Small intestine (tissue), 7 donors: Measurements from ENCODE around the gene ITFG2. TPM values are rescaled to one million over a fixed set of nuclear protein-coding genes. Genes with fewer than 3 reads are reported as not detected.

Experiments
- DNase-seq, 2 donors: peaks; one replicate each; pipeline versions ENCODE4 v3.0.0 to v3.0.0-alpha.2; 2013
- FAIRE-seq: peaks from 2 replicates; lab custom pipeline; 2012; peaks lifted over from hg19 to GRCh38; lab: Jason Lieb, UNC
- H3K27ac ChIP-seq, 3 donors: one replicate each; pipeline ENCODE4 v1.5.1; 2013; ENCODE audit warnings: low read length in 2 of 3, mild to moderate bottlenecking in 2 of 3, control low read depth in 1 of 3, inconsistent platforms in 1 of 3, low read depth in 1 of 3, moderate library complexity in 1 of 3
- H3K27me3 ChIP-seq, 3 donors: one replicate each; pipeline ENCODE4 v1.6.1; 2013; ENCODE audit warnings: low read length in 3 of 3, inconsistent platforms in 1 of 3; ENCODE audit not compliant: control insufficient read depth in 3 of 3, insufficient read depth in 3 of 3
- H3K36me3 ChIP-seq, 3 donors: one replicate each; pipeline ENCODE4 v1.6.1; 2013; ENCODE audit warnings: low read length in 3 of 3, inconsistent platforms in 1 of 3, low read depth in 1 of 3, mild to moderate bottlenecking in 1 of 3, moderate library complexity in 1 of 3; ENCODE audit not compliant: control insufficient read depth in 3 of 3, insufficient read depth in 2 of 3
- H3K4me1 ChIP-seq, 3 donors: one replicate each; pipeline ENCODE4 v1.6.1; 2013; ENCODE audit warnings: low read length in 2 of 3, inconsistent platforms in 1 of 3, low read depth in 1 of 3, mild to moderate bottlenecking in 1 of 3, moderate library complexity in 1 of 3; ENCODE audit not compliant: control insufficient read depth in 3 of 3, insufficient read depth in 2 of 3
- H3K4me3 ChIP-seq, 3 donors: one replicate each; pipeline ENCODE4 v1.5.1; 2013; ENCODE audit warnings: low read length in 3 of 3, control low read depth in 1 of 3, inconsistent platforms in 1 of 3, low read depth in 1 of 3, mild to moderate bottlenecking in 1 of 3, moderate library complexity in 1 of 3
- H3K9me3 ChIP-seq, 2 donors: one replicate each; pipeline ENCODE4 v1.6.1; 2013; ENCODE audit warnings: low read depth in 1 of 2, low read length in 1 of 2; ENCODE audit not compliant: control insufficient read depth in 2 of 2, insufficient read depth in 1 of 2
- WGBS, 3 donors: extraction: QIAGEN DNeasy Blood & Tissue Kit; methylation state at CpG; one replicate each; pipeline ENCODE4 v1.1.7; 2013; 5-methylcytosine and 5-hydroxymethylcytosine counted together
- polyA plus RNA-seq, 4 donors: library from polyadenylated mRNA; stranded (reverse) in 3 of 4; unstranded in 1 of 4; fragments of 200-250 nt in 3 of 4; fragments of 120-200 nt in 1 of 4; gene quantifications; one replicate each; pipeline versions ENCODE4 v1.2.1 to v1.2.3, GENCODE V29; 2013
- donor health status: healthy with polysubstance abuse.
- donor health status: control.
- donor health status: control.
- donor health status: Bipolar disorder and iron deficiency.
- donor health status: healthy.

The ITFG2 gene
- polyA plus RNA-seq, 4 donors, result 17.0 to 45.9 (median 22.3) TPM

- Histone ChIP-seq H3K4me1 (no peaks in the 10 kb centered on the region), H3K4me3 (no peak overlapping the region), H3K27ac (no peak overlapping the region), H3K36me3 (peaks cover 10 to 47% (median 14%) of the 10 kb centered on the region in 3 donors), H3K9me3 (no peaks in the 10 kb centered on the region), H3K27me3 (no peaks in the 10 kb centered on the region)
- 88 to 92% (median 91%) methylated on average over 6 of the region's 6 CpGs for WGBS, 3 donors
- no peak for DNase-seq
- no peak for FAIRE-seq
Measured at GRCh38 chr12:2829275-2829674, 16.8 kb downstream of the ITFG2 start.

- DNase-seq (no peak), FAIRE-seq (no peak)
- Histone ChIP-seq H3K9me3 (no peaks in the 10 kb centered on the region), H3K27me3 (no peaks in the 10 kb centered on the region), H3K27ac (no peak overlapping the region), H3K4me3 (no peak overlapping the region), H3K36me3 (peaks cover 7 to 21% (median 7%) of the 10 kb centered on the region in 3 donors), H3K4me1 (peaks cover 0 to 5% (median 0%) of the 10 kb centered on the region in 3 donors)
- 76 to 86% (median 77%) methylated on average over 6 of the region's 6 CpGs for WGBS, 3 donors
Measured at GRCh38 chr12:2832550-2833127, 20.2 kb downstream of the ITFG2 start.

DNA sequence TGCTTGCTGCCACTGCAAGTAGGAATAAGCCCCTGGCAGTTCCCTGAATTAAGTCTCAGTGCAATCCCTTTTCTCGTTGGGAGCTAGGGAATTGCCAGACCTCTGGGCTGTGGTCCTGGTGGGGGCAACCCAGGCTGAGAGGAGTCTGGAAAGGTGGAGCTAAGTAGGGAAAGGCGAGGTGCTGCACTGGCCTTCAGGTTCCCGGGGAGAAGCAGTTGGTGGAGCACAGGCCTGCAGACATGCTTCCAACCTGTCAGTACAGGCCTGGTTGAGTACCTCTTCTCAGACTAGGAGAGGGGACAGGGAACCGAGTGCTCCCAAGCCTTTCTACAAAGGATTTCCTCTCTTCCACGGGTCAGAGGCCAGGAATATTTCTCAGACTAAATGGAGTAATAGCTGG lies 20.9 kb downstream of the ITFG2 start:
- H3K4me1 ChIP-seq, result peaks cover 0 to 5% (median 0%) of the 10 kb centered on the region in 3 donors

GRCh38 chr12:2833810-2834209 lies 21.3 kb downstream of the ITFG2 start:
- H3K36me3 ChIP-seq, result peaks cover 0 to 13% (median 7%) of the 10 kb centered on the region in 3 donors
- H3K9me3 ChIP-seq, result no peaks in the 10 kb centered on the region
- DNase-seq (no peak), FAIRE-seq (no peak)
- 64 to 92% (median 91%) methylated on average over 9 of the region's 9 CpGs for WGBS, 3 donors
- H3K4me1 ChIP-seq, result peaks cover 0 to 5% (median 0%) of the 10 kb centered on the region in 3 donors
- no peak overlapping the region for H3K4me3 ChIP-seq
- H3K27ac ChIP-seq, result no peak overlapping the region
- no peaks in the 10 kb centered on the region for H3K27me3 ChIP-seq

More for the DNA sequence above, 20.9 kb downstream of the ITFG2 start:
- 51 to 68% (median 64%) methylated on average over 5 of the region's 5 CpGs for WGBS, 3 donors
- DNase-seq, result no peak
- no peak for FAIRE-seq
- Histone ChIP-seq H3K4me3 (no peak overlapping the region), H3K36me3 (peaks cover under 1 to 14% (median 7%) of the 10 kb centered on the region in 3 donors), H3K9me3 (no peaks in the 10 kb centered on the region), H3K27me3 (no peaks in the 10 kb centered on the region), H3K27ac (no peak overlapping the region)

GRCh38 chr12:2834581-2835491 lies 22.4 kb downstream of the ITFG2 start, which contains the start of gene NRIP2:
Gene NRIP2 (minus strand): TSS chr12:2835035. CDS start chr12:2834983, 52 bp downstream.
- peaks cover 0 to 14% (median 7%) of the 10 kb centered on the region in 3 donors for H3K36me3 ChIP-seq
- H3K9me3 ChIP-seq, result no peaks in the 10 kb centered on the region
- no peak within 1 kb of the TSS for H3K27ac ChIP-seq
- FAIRE-seq (no peak), DNase-seq (peak in 1 of 2 donors; percentile 46)
- peaks cover 0 to 5% (median 0%) of the 10 kb centered on the region in 3 donors for H3K4me1 ChIP-seq
- no peaks in the 10 kb centered on the region for H3K27me3 ChIP-seq
- no peak within 1 kb of the TSS for H3K4me3 ChIP-seq
- 18 to 22% (median 21%) methylated on average over 26 to 32 of the region's 32 CpGs for WGBS, 3 donors

DNA sequence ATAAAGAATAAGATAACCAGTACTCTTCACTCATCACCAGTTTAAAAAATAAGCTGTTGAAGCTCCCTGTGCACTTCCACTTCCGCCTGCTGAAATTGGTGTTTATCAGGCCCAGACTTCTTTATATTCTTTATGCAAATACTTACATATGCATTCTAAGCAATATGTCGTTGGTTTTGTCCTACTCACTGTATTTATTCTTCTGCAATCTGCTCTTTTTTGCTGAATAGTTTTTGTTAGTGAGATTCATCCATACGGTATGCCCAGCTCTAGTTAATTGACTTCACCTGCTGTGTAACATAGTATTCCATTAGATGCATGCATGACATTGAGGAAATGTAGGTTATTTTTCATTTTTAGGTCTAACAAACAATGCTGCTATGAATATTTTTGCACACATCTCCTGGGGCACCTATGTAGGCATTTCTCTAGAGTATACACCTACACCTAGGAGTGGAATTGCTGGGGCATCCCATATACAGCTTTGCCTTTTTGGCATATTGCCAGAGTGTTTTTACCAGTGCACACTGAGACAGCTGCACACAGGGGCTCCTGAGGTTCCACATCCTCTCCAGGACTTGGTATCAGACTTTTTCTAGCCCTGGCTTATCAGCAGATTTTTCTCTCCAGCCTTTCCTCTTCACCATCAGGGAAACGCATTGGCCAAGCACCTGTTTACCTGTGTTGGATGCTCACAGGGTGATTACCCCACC lies 23.4 kb downstream of the ITFG2 start:
- H3K27me3 ChIP-seq, result no peaks in the 10 kb centered on the region
- no peak overlapping the region for H3K27ac ChIP-seq
- WGBS, 3 donors, result 53 to 63% (median 60%) methylated on average over 4 of the region's 4 CpGs
- H3K4me1 ChIP-seq, result peaks cover 0 to 5% (median 0%) of the 10 kb centered on the region in 3 donors
- H3K36me3 ChIP-seq, result peaks cover 0 to 10% (median 0%) of the 10 kb centered on the region in 3 donors
- FAIRE-seq, result no peak
- no peak overlapping the region for H3K4me3 ChIP-seq
- H3K9me3 ChIP-seq, result no peaks in the 10 kb centered on the region
- DNase-seq, result no peak

DNA sequence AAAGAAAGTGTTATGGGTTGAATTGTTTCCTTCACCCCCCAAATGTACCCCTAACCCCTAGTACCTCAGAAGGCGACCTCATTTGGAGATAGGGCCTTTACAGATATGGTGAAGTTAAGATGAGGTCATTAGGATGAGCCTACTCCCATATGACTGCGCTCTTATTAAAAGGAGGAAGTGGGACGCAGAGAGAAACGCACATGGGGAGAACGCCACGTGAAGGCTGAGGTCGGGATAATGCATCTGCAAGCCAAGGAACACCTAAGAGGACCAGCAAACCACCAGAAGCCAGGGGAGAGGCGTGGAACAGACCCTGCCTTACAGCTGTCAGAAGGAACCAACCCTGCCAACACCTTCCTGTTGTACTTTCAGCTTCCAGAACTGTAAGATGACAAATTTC lies 24.1 kb downstream of the ITFG2 start:
- H3K4me1 ChIP-seq, result peaks cover 0 to 5% (median 0%) of the 10 kb centered on the region in 3 donors
- H3K9me3 ChIP-seq, result no peaks in the 10 kb centered on the region
- DNase-seq, result no peak
- peaks cover 0 to 13% (median 0%) of the 10 kb centered on the region in 3 donors for H3K36me3 ChIP-seq
- H3K27ac ChIP-seq, result no peak overlapping the region
- WGBS, 3 donors, result 87 to 94% (median 89%) methylated on average over 8 of the region's 8 CpGs
- no peaks in the 10 kb centered on the region for H3K27me3 ChIP-seq
- no peak for FAIRE-seq
- no peak overlapping the region for H3K4me3 ChIP-seq
